GM12864 (cell line): ENCODE measurements around the gene SOHLH1.
"Not testable (repeated sequence)": the region's sequence is repeated elsewhere in the genome, so short reads cannot be mapped to it uniquely, and the experiment has no call there.

Source experiments
- DNase-seq: peaks from one replicate; pipeline ENCODE4 v3.0.0-alpha.2; 2011; ENCODE audit warnings: low read depth
- H3K4me3 ChIP-seq: 2 replicates; pipeline ENCODE4 v1.5.1; 2011; ENCODE audit warnings: mild to moderate bottlenecking, low read depth, low read length, control low read depth
- CTCF ChIP-seq: IDR thresholded peaks from 2 replicates; pipeline ENCODE4 v1.5.1; 2011; ENCODE audit warnings: low read depth, mild to moderate bottlenecking, moderate library complexity, low read length, control low read depth, inconsistent platforms; ENCODE audit errors: missing control alignments

Gene SOHLH1

GRCh38 chr9:135674977-135675376 lies 24.3 kb downstream of the SOHLH1 start:
- no peak for TF ChIP-seq CTCF
- DNase-seq = no peak
- no peak overlapping the region for H3K4me3 ChIP-seq

GRCh38 chr9:135673941-135674340 lies 25.3 kb downstream of the SOHLH1 start:
- H3K4me3 ChIP-seq = no peak overlapping the region
- no peak for DNase-seq
- TF ChIP-seq CTCF = no peak

- H3K4me3 ChIP-seq, DNase-seq: not testable (repeated sequence)
Observed at GRCh38 chr9:135672786-135673185, 26.5 kb downstream of the SOHLH1 start.

GRCh38 chr9:135671591-135672041 lies 27.7 kb downstream of the SOHLH1 start:
- TF ChIP-seq CTCF = peak; percentile 3
- DNase-seq = no peak
- no peak overlapping the region for H3K4me3 ChIP-seq

- H3K4me3 ChIP-seq = no peak overlapping the region
- TF ChIP-seq CTCF = no peak
- DNase-seq = no peak
Observed at GRCh38 chr9:135670721-135671590, 28.3 kb downstream of the SOHLH1 start.

- DNase-seq = no peak
- TF ChIP-seq CTCF = no peak
- H3K4me3 ChIP-seq = no peak overlapping the region
Observed at GRCh38 chr9:135669616-135670285, 29.5 kb downstream of the SOHLH1 start.

GRCh38 chr9:135669018-135669417 lies 30.3 kb downstream of the SOHLH1 start:
- H3K4me3 ChIP-seq, DNase-seq: not testable (repeated sequence)

GRCh38 chr9:135667463-135668001 lies 31.7 kb downstream of the SOHLH1 start:
- no peak overlapping the region for H3K4me3 ChIP-seq
- TF ChIP-seq CTCF = no peak
- no peak for DNase-seq
